GM19452 (cell line): ENCODE data around the gene APCS.

Source experiments
- ATAC-seq: cut with Tn5 transposase; IDR thresholded peaks from one replicate; pipeline ENCODE4 v1.9.1; 2021; ENCODE audit not compliant: unreplicated experiment

APCS gene, protein sequence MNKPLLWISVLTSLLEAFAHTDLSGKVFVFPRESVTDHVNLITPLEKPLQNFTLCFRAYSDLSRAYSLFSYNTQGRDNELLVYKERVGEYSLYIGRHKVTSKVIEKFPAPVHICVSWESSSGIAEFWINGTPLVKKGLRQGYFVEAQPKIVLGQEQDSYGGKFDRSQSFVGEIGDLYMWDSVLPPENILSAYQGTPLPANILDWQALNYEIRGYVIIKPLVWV

DNA sequence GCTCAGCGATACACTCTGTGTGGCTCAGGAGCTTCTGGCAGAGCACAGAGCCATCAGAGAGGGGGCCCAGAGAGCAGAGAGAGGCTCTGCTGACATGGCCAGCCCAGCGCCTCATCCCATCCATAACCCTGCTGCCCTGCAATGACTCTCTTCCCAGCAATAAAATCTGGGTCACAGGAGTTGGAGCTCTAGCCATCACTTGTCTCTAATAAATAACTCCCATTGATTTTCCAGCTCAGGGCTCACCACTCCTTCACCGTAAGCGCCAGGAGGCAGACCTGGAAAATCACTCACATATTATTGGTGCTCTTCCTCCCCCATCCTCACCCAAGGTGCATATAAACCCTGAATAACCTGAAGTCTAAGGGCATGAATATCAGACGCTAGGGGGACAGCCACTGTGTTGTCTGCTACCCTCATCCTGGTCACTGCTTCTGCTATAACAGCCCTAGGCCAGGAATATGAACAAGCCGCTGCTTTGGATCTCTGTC is at the start of gene APCS:
APCS (plus strand) TSS at position 366 of the 491 bp plus-strand sequence; CDS start at position 462, 96 bp downstream.
- ATAC-seq: no peak

DNA sequence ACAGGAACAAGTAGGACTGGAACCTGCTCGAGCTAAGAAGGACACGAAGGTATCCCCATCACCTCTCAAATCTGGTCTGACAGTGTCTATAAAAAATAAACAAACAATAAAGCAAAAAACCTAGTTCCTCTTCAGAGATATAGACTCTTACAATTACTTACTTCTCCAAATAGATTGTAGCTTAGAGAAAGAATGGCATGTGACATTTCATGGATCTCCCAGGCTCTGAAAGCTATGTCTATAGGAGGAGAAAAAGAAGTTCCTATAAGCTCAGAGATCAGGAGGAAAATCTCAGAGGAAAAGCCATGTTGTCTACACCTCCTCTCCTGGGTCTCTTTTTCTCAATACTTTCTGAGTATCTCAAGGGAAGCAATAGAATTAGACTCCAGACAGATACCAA is 39.5 kb upstream of the APCS start:
- ATAC-seq: no peak

DNA sequence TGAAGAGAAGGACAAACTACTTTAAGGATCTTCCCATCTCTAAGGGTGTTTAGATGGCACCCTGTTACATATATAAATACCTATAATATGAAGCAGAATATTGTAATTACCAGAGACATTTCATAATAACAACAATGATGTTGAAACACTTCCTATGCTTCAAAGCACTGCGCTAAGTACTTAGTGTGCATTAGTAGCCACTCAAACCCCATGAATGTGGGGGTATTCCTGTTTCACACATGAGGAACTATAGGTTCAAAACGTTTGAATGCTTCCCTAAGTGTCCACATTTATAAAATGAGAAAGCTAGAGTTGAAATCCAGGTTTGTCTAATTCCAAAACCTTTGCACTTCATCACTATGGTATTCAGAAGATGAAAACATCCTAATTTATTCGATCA is 33.4 kb upstream of the APCS start:
- ATAC-seq: no peak

DNA sequence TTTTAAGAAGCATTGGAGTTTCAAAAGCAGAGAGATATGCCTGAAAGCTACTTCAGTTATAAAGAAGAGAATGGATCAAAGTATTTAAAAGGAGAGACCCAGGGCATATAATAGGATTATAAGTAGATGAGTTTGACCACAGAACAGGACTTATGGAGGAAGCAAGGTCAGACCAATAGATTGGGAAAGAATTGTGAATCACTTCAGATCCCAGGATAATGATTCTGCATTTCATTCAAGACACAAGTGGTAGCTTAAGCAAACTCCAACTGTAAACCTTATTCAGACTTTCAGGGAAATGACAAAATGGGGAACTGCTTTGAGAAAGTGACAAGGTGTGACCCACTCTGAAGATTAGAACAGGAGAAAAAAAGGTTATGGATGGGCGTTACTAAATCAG is 32.9 kb upstream of the APCS start:
- no peak for ATAC-seq

DNA sequence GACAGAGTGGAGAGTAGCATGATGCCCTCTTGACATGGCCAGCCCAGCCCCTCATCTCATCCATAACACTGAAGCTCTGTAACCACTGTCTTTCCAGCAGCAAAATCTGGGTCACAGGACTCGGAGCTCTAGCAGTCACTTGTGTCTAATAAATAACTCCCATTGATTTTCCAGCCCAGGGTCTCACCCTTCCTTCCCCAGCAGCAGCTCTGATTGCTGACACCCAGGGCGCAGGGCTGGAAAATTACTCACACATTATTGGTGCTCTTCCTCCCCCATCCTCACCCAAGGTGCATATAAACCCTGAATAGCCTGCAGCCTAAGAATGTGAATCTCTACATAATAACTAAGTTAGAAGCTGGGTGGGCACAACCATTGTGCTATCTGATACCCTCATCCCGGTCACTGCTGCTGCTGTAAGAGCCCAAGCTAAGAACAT is 30.7 kb upstream of the APCS start:
- no peak for ATAC-seq

DNA sequence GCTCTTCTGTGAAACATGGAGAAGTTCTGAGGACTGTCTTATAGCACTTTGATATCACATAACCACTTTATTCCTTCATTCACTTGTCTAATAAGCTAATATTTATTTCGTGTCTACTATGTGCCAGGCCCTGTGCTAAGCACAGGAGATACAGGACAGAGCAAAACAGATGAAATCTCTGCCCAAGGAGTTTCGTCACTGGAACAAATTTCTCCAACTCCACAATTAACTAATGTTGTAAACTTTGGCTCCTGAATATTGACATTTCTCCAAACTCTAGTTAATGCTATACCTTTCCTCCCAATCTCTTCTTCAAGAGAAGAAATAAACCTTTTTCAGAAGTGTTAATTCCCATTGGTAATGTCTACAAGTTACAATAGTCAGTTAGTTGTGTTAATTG is 27.0 kb upstream of the APCS start:
- ATAC-seq: no peak

DNA sequence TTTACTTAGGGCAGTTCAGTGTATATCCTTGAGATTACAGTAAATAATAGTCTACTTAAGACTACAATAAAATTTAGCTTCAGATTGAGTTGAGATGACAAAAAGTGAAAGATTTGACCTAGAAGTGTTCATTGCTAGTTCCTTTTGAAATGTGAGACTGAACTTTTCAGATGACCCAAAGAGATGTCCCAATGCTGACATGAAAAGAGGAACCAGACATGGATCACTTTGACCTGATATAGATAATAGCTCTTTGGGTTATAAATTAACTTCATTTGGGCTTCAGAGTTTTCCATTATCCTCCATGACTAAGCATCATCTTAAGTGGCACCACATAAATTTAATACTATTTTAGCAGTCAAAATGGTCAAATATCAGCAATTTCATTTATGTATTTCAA is 26.1 kb upstream of the APCS start:
- no peak for ATAC-seq

DNA sequence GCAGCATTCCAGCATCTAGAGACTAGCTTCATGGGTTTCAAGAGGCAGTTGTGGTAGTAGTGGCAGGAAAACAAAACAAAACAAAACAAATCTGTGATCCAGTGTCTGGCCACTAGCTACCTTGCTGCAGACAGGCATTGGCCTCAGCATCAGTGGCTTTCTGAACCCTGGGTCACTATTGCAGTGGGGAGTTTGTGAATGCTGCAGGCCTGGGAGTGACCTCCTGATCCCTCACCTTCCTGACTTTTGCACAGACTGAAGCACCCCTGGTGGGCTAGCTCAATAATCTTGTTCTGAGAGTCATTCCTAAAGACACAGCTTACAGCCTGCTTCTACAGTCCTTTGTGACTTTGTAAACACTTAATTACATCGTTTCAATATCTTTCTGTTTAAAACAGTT is 24.9 kb upstream of the APCS start:
- ATAC-seq: no peak

DNA sequence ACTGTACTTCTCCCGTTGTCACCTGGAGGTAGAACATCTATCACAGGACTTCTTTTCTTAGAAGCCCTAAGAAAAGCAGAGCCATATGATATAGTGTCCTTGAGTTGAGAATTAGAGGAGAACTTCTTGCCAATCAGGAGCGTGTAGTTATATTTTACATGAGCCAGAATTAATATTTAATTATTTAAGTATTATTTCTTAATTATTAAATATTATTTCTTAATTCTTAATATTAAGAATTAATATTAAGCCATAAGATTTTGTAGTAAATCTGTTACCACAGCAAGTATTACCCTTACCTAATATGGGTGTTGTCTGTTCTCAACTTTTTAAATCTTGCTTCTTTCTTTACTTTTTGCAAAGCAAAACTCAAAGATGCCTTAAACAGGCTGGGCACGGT is 10.2 kb upstream of the APCS start:
- ATAC-seq: no peak

DNA sequence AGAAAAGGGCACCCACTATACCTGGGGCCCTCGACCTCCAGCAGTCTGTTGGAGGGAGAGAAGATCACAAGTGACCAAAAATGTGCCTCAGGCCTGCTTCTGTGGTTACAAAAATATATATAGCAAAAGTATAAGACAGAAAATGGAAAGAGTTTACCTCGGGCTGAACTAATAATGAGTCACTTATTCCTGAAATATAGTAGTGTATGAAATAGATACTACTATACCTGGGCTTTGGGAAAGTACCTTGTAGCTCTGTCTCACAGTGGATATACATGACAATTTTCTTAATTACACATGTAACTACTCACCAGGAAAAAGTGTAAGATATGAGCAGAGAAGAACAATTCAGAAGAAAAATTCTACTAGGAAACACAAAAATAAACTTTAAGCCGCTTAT is 7.3 kb upstream of the APCS start:
- no peak for ATAC-seq

DNA sequence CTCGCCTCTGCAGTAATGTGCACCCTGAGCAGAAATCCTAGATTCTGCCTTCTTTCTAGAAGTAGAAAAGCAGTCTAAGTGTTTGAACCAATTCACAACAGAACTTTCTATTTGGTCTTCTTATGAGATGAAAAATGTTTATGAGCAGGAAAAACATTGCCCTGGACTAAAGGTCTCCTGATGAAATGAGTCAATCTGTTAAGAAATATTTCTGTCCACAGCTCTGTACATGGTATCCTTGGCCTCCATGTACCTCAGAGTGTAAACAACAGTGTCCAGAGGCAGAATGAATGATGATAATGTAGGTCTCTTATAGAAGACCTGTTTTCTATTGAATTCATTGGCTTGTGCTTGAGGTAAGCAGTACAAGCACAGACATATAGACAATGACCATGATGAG is 6.2 kb upstream of the APCS start:
- ATAC-seq: no peak

DNA sequence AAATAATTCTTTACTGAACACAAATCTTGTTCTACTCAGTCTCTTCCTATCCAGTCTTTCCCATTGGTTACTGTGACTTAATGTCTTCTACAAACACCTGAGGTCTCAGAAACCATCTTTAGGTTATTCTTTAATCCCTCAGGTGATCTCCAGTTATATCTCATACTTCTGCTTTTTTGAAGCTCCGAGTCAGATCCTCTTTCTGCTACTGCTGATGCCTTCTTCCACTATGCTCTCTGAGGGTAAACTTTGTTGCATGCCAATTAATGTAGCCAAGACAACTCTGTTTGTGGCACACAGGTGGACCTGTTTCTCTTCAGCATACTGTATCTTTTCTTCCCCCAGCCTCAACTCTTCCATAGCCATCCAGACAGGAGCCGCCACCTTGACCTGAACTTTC is 3.1 kb upstream of the APCS start:
- no peak for ATAC-seq

DNA sequence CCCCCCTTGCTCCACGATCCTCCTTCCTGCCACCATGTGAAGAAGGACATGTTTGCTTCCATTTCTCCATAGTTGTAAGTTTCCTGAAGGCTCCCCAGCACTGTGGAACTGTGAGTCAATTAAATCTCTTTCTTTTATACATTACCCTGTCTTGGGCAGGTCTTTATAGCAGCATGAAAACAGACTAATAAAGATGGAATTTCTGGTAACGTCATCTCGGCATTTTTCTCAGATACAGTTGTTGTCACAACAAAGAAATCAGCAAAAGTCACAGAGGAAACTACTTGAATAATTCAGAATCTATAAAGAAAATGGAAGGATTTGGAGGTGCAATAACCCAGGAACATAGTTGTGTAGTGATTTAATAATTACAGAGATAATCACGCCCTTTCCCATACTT is 4.4 kb downstream of the APCS start:
- no peak for ATAC-seq

DNA sequence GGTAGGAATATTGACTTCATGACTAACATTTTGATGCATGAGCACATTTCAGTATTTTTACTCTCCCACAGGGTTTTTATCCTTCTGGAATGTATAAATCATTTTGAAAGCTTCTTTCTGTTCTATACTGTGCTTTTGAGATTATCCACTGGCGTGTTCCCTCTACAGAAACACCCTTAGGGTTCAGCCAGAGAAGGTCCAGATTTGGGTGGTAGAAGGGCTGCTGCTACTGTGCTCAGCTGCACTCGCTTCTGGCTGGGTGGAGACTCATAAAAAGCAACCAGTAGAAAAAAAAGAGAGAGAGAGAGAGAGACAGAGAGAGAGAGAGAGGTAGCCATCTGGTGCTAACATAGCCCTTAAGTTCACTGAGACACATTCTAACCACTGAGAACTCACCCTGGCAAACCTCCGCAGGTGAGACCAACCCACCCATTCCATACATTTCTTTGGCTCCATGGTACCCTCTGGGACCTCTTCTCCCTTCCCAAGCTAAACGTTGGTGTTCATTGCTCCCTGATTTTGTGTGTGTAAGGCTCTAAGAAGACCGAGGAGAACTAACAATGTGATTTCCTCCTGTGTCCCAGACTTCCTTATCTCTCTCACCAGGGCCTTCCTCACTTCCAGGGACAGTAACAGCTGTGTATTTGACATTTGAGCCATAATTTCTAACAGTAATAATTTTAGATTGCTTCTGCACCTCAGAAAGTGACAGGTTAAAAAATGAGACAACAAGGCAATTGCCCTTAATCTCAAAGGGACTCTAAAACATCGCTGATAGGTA is 7.2 kb downstream of the APCS start:
- ATAC-seq: no peak

DNA sequence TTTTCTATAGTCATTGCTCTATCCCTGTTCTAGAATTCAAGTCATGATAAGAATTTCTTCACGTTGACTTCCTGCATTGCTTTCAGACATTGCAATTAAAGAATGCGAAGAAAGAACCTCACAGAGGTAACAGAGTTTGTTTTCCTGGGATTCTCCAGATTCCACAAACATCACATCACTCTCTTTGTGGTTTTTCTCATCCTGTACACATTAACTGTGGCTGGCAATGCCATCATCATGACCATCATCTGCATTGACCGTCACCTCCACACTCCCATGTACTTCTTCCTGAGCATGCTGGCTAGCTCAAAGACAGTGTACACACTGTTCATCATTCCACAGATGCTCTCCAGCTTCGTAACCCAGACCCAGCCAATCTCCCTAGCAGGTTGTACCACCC is 10.6 kb downstream of the APCS start:
- no peak for ATAC-seq

DNA sequence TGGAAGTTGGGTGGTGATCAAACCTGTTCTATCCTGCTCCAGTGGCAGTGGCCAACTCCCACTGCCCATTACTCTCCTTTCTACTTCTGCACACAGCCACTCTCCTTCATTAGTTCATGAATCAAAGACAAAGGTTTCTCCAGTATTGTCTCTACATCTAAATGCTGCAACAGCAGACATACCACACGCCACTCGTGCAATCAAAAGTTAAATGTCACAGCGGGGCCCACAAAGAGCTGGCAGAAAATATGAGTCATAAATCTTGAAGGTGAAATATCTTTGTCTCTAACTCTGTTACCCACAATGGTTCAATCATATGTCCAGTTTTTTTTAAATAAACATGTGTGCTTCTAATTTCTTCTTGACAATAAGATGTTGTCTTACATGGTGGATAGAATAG is 13.3 kb downstream of the APCS start:
- no peak for ATAC-seq

DNA sequence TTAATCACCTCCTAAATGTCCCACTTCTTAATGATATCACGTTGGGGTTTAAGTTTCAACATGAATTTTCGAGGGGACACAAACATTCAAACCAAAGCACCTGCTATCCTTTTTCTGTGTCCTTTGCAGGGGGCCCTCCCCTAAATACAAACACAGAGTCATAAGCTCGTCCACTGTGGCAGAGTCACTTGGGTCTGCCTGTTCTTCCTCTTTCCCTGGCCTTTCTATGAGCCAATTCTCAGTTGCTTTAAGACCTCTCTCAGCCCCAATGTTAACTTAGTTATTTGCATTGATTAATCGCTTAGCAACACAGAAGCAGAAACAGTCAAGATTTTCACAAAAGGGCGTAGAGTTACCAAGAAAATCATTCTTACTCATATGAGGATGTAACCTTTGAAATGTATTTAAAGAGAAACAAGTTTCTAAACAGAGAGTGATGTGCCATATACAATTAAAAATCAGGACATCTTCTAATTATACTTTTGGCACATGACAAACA is 14.9 kb downstream of the APCS start:
- ATAC-seq: no peak

DNA sequence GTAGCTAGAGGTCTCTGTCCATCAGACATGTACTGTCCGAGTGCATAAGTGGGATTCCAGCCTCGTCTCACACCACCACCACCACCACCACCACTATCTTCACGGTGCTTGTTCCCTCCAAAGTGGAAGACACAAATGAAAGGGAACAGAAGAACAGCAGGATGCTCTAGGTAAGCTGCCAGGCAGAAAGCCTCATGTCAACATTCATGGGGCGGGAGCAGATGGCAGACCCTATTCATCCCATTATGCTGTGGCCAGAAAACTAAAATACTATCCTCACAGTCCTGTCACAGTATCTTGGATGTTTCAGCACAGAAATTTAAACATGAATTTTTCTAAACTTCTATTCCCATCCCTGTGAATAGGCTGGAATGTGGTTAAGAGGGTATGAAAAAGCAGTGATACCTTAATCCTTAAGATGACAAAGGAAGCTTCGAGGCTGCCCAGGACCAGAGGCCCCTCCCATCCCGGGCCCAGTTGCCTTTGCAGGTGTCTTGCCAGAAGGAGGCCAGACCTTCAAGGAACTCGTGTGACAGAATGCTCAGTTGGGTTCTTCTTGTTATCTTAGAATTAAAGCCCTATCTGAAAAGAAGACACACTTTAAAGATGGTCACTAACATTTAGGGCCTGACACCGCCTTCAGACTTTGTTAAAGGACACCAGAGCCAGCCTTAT is 24.7 kb downstream of the APCS start:
- ATAC-seq: no peak

DNA sequence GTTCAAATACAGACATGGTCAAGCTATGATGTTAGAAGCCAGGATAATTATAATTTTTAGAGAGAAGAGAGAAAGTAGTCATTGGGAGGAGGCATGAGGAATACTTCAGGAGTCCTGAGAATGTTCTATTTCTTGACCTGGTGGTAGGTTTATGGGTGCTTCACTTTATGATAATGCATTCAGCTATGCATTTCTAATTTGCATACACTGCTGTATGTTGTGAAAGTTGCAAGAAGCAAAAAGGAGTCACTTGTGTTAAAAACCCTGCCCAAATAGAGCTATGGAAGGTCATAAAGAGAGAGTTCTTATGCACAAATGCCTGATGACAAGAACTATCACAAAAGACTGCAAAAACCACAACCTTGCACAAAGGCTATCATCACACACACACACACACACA is 45.3 kb downstream of the APCS start:
- ATAC-seq: no peak
